HG02884 (cell line): Measurements from ENCODE around the gene GAB2.

ENCODE experiments used
- ATAC-seq: cut with Tn5 transposase; IDR thresholded peaks from one replicate; pipeline ENCODE4 v1.9.1; 2021; ENCODE audit warnings: mild to moderate bottlenecking, moderate library complexity; ENCODE audit not compliant: unreplicated experiment

Gene GAB2

DNA sequence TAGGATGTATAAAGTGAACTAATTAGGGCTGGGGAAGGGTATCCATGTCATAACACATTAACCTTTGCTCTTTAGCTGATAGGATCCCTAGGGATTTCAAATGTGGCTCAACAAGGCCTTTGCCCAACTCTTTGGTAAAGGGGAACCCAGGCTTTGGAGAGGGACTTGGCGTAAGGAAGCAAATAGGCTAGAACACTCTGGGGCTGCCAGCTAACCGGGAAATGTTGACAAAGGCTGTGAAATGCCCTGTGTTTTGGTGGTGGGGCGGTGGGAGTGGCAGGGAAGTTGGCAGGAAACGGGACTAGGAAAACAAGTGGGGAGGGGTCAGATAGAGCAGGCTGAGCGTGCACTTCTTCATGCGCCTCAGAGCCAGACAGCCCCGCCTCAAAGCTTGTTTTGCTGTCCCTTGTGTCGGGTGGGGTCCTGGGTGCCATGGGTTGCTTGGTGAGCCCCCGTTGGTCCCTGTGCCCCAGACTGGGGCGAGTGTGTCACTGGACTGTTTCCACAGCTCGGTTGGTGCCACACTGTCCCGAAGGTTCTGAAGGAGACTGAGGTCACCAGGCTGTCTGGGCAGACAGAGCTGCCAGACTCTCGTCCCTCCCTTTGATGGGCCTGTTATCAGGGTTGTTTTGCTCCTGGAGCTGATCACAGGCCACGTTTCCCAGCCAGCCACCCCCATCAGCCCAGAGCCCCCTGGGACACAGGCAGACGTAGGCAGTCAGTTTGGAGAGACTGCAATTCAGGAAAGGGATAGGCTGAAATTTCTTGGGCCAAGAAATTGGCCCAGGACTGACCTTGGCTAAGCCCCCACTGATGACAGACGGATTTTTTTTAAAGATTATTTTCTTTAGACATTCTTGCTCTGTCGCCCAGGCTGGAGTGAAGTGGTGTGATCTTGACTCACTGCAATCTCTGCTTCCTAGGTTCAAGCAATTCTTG, 248.8 kb downstream of the GAB2 start:
- ATAC-seq, result no peak

DNA sequence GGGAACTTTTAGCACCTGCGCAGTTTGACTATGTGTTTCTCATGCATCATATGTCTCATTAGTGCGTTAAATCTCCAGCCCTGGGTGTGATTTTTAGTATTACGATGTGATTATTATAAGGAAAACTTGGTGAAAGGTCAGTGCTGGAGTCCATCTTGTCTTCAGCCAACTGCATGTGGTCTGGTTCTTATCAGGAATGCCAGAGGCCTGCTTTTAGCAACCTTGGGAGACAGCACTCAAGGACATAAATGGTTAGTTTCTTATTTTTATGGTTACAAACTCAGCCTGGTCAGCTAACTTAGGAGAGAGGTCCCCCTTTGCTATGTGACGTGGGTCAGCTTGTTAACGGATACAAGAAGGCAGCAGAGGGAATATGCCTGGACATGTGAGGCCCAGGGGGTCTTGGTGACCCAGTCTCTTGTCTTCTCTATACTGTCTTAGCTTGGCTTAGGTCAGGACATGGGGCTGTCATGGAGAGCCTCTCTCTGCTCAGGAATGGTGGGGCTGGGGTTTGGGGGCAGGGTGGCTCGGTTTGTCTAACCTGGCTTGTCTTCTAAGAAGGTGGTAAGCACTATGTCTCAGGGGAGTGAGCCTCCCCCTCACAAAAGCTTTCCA, 250.7 kb downstream of the GAB2 start:
- no peak for ATAC-seq
